ENCODE measurements around the gene SASH1. TPM values are rescaled to one million over a fixed set of nuclear protein-coding genes. Genes with fewer than 3 reads are reported as not detected.

Gene SASH1
- total and polyA plus RNA-seq, 9 of the 15 experiments (the other 6 are each of a cell fraction or from before 2014, with no cell fraction given), result 0.35 to 3.5 (median 1.6) TPM

GRCh38 chr6:148577687-148578488, 235.2 kb downstream of the SASH1 start (continued):
- TF ChIP-seq DEAF1 (CRISPR knock-in tag; IDR thresholded peaks at IDR 0.05) (peak; percentile 83), ETS2 (tag; IDR thresholded peaks at IDR 0.05; ENCODE audit: borderline replicate concordance, poor library complexity, severe bottlenecking) (no peak), CREM (IDR thresholded peaks at IDR 0.05; ENCODE audit: low read depth) (peak; percentile 65), RAD21 (CRISPR knock-in tag; conservative IDR thresholded peaks at IDR 0.05 in 1 of 2, IDR thresholded peaks at IDR 0.05 in 1 of 2) (peak; percentile 81 to 88), SMC3 (conservative IDR thresholded peaks at IDR 0.05; ENCODE audit: insufficient read depth, low read depth, low read length) (peak; percentile 59), PKNOX1 (IDR thresholded peaks at IDR 0.05) (peak; percentile 8; the same call in 1 of the 2 replicates), ZNF695 (CRISPR knock-in tag; IDR thresholded peaks at IDR 0.05) (no peak), REST (IDR thresholded peaks at IDR 0.05; ENCODE audit: borderline replicate concordance) (peak; percentile 69), REST (CRISPR knock-in tag; IDR thresholded peaks at IDR 0.05; ENCODE audit: low read depth) (no peak), ARID2 (IDR thresholded peaks at IDR 0.05) (0 out of 2 replicates have a peak, but pooled peaks have one; percentile 47), ADNP (tag; IDR thresholded peaks at IDR 0.05) (no peak)
